ENCODE data around the gene RFX1.

RFX1 gene

GRCh38 chr19:13996928-13997630, 9.0 kb downstream of the RFX1 start:
- no peak for DNase-seq (ENCODE audit: low spot score)

GRCh38 chr19:13995878-13996765, 10.0 kb downstream of the RFX1 start:
- DNase-seq (ENCODE audit: low spot score), result no peak

GRCh38 chr19:13995017-13995728, 10.9 kb downstream of the RFX1 start:
- no peak for DNase-seq (ENCODE audit: low spot score)

GRCh38 chr19:13993590-13994300, 12.4 kb downstream of the RFX1 start:
- DNase-seq (ENCODE audit: low spot score), result peak; percentile 41

- DNase-seq (ENCODE audit: low spot score), result no peak
Observed at GRCh38 chr19:13992025-13992424, 14.1 kb downstream of the RFX1 start.

GRCh38 chr19:13990085-13990484, 16.0 kb downstream of the RFX1 start:
- no peak for DNase-seq (ENCODE audit: low spot score)

- DNase-seq (ENCODE audit: low spot score), result no peak
Observed at GRCh38 chr19:13989487-13989886, 16.6 kb downstream of the RFX1 start.

GRCh38 chr19:13987101-13987890, 18.8 kb downstream of the RFX1 start:
- no peak for DNase-seq (ENCODE audit: low spot score)

- DNase-seq (ENCODE audit: low spot score), result peak; percentile 64
Observed at GRCh38 chr19:13986348-13986904, 19.7 kb downstream of the RFX1 start.

- DNase-seq (ENCODE audit: low spot score), result no peak
Observed at GRCh38 chr19:13985771-13986347, 20.3 kb downstream of the RFX1 start.

- no peak for DNase-seq (ENCODE audit: low spot score)
Observed at GRCh38 chr19:13984875-13985741, 21.0 kb downstream of the RFX1 start.

- DNase-seq (ENCODE audit: low spot score), result no peak
Observed at GRCh38 chr19:13984186-13984585, 21.9 kb downstream of the RFX1 start.

- no peak for DNase-seq (ENCODE audit: low spot score)
Observed at GRCh38 chr19:13983213-13983889, 22.8 kb downstream of the RFX1 start.

GRCh38 chr19:13982773-13983172, 23.3 kb downstream of the RFX1 start:
- DNase-seq (ENCODE audit: low spot score), result no peak

GRCh38 chr19:13981988-13982501, 24.1 kb downstream of the RFX1 start:
- no peak for DNase-seq (ENCODE audit: low spot score)

GRCh38 chr19:13981467-13981866, 24.7 kb downstream of the RFX1 start:
- no peak for DNase-seq (ENCODE audit: low spot score)

- no peak for DNase-seq (ENCODE audit: low spot score)
Observed at GRCh38 chr19:13981021-13981420, 25.1 kb downstream of the RFX1 start.

- no peak for DNase-seq (ENCODE audit: low spot score)
Observed at GRCh38 chr19:13980340-13980739, 25.8 kb downstream of the RFX1 start.
